GM12878 (cell line): Measurements from ENCODE around the gene GMPR2. TPM values are rescaled to one million over a fixed set of nuclear protein-coding genes. Genes with fewer than 3 reads are reported as not detected.

ENCODE experiments used
- BHLHE40 ChIP-seq, 2 experiments: fragments of 450-650 bp in 1 of 2; IDR thresholded peaks; 2 replicates each; pipeline ENCODE4 v1.6.1; 2011 to 2017; ENCODE audit warnings: low read depth in 2 of 2, borderline replicate concordance in 1 of 2, improper control_type of control experiment in 1 of 2, low read length in 1 of 2, mild to moderate bottlenecking in 1 of 2
- CBFB ChIP-seq: IDR thresholded peaks from 2 replicates; pipeline ENCODE4 v1.6.1; 2016; ENCODE audit warnings: antibody characterized with exemption, low read depth
- CBX3 ChIP-seq: fragments of 200-600 bp; sonication (generic); IDR thresholded peaks from 2 replicates; pipeline ENCODE4 v1.6.1; 2016; ENCODE audit warnings: low read depth, borderline replicate concordance
- CREB1 ChIP-seq: IDR thresholded peaks from 2 replicates; pipeline ENCODE4 v1.6.1; 2012; ENCODE audit warnings: low read depth, mild to moderate bottlenecking, inconsistent platforms
- ESRRA ChIP-seq: IDR thresholded peaks from 2 replicates; pipeline ENCODE4 v1.6.1; 2012; ENCODE audit warnings: mild to moderate bottlenecking, low read length, improper control_type of control experiment
- HCFC1 ChIP-seq: fragments of 150-350 bp; IDR thresholded peaks from 2 replicates; pipeline ENCODE4 v1.6.1; 2014; ENCODE audit warnings: low read length
- IKZF1 ChIP-seq: fragments of 450-650 bp; conservative IDR thresholded peaks from 2 replicates; pipeline ENCODE4 v1.6.1; 2017; ENCODE audit warnings: antibody characterized with exemption, mild to moderate bottlenecking
- NR2C1 ChIP-seq: fragments of 450-650 bp; IDR thresholded peaks from 2 replicates; pipeline ENCODE4 v1.6.1; 2017; ENCODE audit warnings: antibody characterized with exemption, mild to moderate bottlenecking, moderate library complexity
- NR2C2 ChIP-seq: IDR thresholded peaks from 2 replicates; pipeline ENCODE4 v1.6.1; 2011; ENCODE audit warnings: borderline replicate concordance, low read depth; ENCODE audit not compliant: control insufficient read depth, insufficient read length
- PML ChIP-seq: IDR thresholded peaks from 2 replicates; pipeline ENCODE4 v1.6.1; 2012; ENCODE audit warnings: low read length, inconsistent platforms
- RELA ChIP-seq: fragments of 450-650 bp; IDR thresholded peaks from 2 replicates; pipeline ENCODE4 v1.8.0; 2014; ENCODE audit warnings: borderline replicate concordance; ENCODE audit not compliant: partially characterized antibody
- SIN3A ChIP-seq: IDR thresholded peaks from 2 replicates; pipeline ENCODE4 v1.6.1; 2012; ENCODE audit warnings: low read depth, low read length, improper control_type of control experiment
- SREBF1 ChIP-seq: IDR thresholded peaks from 2 replicates; pipeline ENCODE4 v1.6.1; 2012; ENCODE audit warnings: mild to moderate bottlenecking, low read length
- TAF1 ChIP-seq: IDR thresholded peaks from 2 replicates; pipeline ENCODE4 v1.6.1; 2011; ENCODE audit warnings: mild to moderate bottlenecking, low read depth, low read length, borderline replicate concordance
- TCF3 ChIP-seq: IDR thresholded peaks from 2 replicates; pipeline ENCODE4 v1.6.1; 2012; ENCODE audit warnings: low read depth, mild to moderate bottlenecking, low read length, borderline replicate concordance; ENCODE audit not compliant: insufficient read depth
- WRNIP1 ChIP-seq: IDR thresholded peaks from 2 replicates; pipeline ENCODE4 v1.6.1; 2011; ENCODE audit warnings: low read depth, low read length, improper control_type of control experiment, borderline replicate concordance
- YBX1 ChIP-seq: fragments of 450-650 bp; IDR thresholded peaks from 2 replicates; pipeline ENCODE4 v1.6.1; 2016; ENCODE audit warnings: antibody characterized with exemption
- ZNF24 ChIP-seq: fragments of 450-650 bp; IDR thresholded peaks from 2 replicates; pipeline ENCODE4 v1.6.1; 2017; ENCODE audit warnings: antibody characterized with exemption, mild to moderate bottlenecking
- ZNF274 ChIP-seq: IDR thresholded peaks from one replicate; pipeline ENCODE4 v1.8.0; 2011; ENCODE audit not compliant: insufficient read length, insufficient read depth
- polyA plus RNA-seq, 11 experiments: library from polyadenylated mRNA; depleted of rRNA in 4 of 11; unstranded in 6 of 11; stranded (reverse) in 5 of 11; fragments of >200 nt; fragmentation: Nextera tagmentation in 4 of 11; fragmentation: Illumina TruSeq in 1 of 11; extraction: Ambion mirVana in 4 of 11; extraction: Trizol in 1 of 11; gene quantifications; 1 replicate in 1 of 11; 2 replicates in 10 of 11; pipeline versions ENCODE4 v1.2.1 to v1.2.3, GENCODE V29; 2011 to 2016; ENCODE audit warnings: inconsistent platforms in 2 of 11, missing spikeins in 2 of 11, low read depth in 1 of 11
- total RNA-seq, 4 experiments: library from RNA; depleted of rRNA in 3 of 4; stranded (reverse); fragments of >200 nt in 3 of 4; fragmentation: Illumina TruSeq in 1 of 4; extraction: Trizol in 1 of 4; gene quantifications; 2 replicates each; pipeline versions ENCODE4 v1.2.1 to v1.2.3, GENCODE V29; 2013 to 2021
- TF ChIP-seq, protein P1 (sequence below): fragments of 450-650 bp; IDR thresholded peaks from 2 replicates; pipeline ENCODE4 v1.6.1; 2018; ENCODE audit warnings: mild to moderate bottlenecking, low read depth, moderate library complexity; ENCODE audit not compliant: partially characterized antibody
- TF ChIP-seq, protein P2 (sequence below): IDR thresholded peaks from 2 replicates; pipeline ENCODE4 v1.6.1; 2011; ENCODE audit warnings: borderline replicate concordance, low read depth, mild to moderate bottlenecking, moderate library complexity, low read length; ENCODE audit not compliant: insufficient read depth, poor library complexity, severe bottlenecking
- TF ChIP-seq, protein P3 (sequence below): IDR thresholded peaks from 2 replicates; pipeline ENCODE4 v1.6.1; 2012; ENCODE audit warnings: low read length, inconsistent platforms

The GMPR2 gene
- total and polyA plus RNA-seq, 10 of the 15 experiments (the other 5 are each of a cell fraction or from before 2014, with no cell fraction given) = 55.1 to 80.3 (median 61.5) TPM

DNA sequence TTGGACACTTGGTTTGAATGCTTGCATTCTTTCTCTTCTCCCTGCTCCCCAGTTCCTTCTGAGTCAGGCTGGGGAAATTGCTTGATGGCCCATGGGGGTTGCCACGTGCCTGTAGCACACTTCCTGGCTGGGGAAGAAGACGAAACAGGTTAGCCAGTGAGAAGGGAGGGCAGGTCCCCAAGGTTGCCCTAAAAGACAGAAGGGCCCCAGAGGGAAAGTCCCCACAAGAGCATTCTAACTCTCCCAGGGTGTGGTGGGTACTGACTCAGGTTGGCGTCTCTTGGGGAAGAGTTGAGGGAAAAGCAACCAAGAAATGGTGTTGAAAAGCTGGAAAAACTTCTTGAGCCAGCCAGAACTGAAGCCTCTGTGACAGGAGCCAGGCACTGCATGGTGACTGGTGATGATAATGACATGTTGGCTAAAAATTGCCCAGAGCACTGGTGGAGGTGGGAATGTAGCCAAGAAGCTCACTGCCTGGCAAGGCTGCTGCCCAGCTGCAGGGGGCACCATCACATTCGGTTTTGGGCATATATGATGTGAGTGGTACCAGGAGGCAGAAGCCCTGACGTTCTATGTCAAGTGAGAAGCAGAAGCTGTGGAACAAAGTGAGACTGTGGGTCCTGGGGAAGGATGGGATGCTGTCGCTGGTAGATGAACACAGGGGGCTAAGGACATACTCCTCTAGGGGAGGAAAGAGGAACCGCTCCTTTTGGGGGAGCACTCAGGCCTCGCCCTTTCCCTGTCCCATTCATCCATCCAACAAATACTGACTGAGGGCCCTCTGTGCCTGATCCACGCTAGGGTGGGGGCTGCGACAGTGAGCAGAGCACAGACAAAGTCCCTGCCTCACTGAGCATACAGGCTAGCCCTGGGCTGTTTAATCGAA lies 46.8 kb downstream of the GMPR2 start (continued):
- TF ChIP-seq, protein P1, sequence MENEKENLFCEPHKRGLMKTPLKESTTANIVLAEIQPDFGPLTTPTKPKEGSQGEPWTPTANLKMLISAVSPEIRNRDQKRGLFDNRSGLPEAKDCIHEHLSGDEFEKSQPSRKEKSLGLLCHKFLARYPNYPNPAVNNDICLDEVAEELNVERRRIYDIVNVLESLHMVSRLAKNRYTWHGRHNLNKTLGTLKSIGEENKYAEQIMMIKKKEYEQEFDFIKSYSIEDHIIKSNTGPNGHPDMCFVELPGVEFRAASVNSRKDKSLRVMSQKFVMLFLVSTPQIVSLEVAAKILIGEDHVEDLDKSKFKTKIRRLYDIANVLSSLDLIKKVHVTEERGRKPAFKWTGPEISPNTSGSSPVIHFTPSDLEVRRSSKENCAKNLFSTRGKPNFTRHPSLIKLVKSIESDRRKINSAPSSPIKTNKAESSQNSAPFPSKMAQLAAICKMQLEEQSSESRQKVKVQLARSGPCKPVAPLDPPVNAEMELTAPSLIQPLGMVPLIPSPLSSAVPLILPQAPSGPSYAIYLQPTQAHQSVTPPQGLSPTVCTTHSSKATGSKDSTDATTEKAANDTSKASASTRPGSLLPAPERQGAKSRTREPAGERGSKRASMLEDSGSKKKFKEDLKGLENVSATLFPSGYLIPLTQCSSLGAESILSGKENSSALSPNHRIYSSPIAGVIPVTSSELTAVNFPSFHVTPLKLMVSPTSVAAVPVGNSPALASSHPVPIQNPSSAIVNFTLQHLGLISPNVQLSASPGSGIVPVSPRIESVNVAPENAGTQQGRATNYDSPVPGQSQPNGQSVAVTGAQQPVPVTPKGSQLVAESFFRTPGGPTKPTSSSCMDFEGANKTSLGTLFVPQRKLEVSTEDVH = no peak
- TF ChIP-seq NR2C2 (no peak), ESRRA (no peak), WRNIP1 (no peak), PML (no peak), ZNF274 (no peak), ZNF24 (no peak), HCFC1 (no peak), TCF3 (no peak), TAF1 (no peak), IKZF1 (peak; percentile 53), YBX1 (no peak), CBFB (no peak), SIN3A (no peak), NR2C1 (no peak), CREB1 (no peak), CBX3 (no peak), BHLHE40 (IDR thresholded peaks at IDR 0.05; ENCODE audit: borderline replicate concordance in 1 of 2, low read depth in 2 of 2, low read length in 1 of 2) (peak; percentile 91 to 93), SREBF1 (no peak), RELA (peak; percentile 14)
- TF ChIP-seq, protein P2, sequence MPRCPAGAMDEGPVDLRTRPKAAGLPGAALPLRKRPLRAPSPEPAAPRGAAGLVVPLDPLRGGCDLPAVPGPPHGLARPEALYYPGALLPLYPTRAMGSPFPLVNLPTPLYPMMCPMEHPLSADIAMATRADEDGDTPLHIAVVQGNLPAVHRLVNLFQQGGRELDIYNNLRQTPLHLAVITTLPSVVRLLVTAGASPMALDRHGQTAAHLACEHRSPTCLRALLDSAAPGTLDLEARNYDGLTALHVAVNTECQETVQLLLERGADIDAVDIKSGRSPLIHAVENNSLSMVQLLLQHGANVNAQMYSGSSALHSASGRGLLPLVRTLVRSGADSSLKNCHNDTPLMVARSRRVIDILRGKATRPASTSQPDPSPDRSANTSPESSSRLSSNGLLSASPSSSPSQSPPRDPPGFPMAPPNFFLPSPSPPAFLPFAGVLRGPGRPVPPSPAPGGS = no peak
- TF ChIP-seq, protein P3, sequence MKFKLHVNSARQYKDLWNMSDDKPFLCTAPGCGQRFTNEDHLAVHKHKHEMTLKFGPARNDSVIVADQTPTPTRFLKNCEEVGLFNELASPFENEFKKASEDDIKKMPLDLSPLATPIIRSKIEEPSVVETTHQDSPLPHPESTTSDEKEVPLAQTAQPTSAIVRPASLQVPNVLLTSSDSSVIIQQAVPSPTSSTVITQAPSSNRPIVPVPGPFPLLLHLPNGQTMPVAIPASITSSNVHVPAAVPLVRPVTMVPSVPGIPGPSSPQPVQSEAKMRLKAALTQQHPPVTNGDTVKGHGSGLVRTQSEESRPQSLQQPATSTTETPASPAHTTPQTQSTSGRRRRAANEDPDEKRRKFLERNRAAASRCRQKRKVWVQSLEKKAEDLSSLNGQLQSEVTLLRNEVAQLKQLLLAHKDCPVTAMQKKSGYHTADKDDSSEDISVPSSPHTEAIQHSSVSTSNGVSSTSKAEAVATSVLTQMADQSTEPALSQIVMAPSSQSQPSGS = no peak
